Thyroid gland (tissue), 4 donors: Measurements from ENCODE around the gene CROCC2.

Source experiments
- POLR2A ChIP-seq, 2 donors: fragments of 450-650 bp; IDR thresholded peaks; one replicate each; pipeline ENCODE4 v1.6.1; 2017; ENCODE audit warnings: antibody characterized with exemption in 2 of 2, mild to moderate bottlenecking in 2 of 2, moderate library complexity in 1 of 2
- TF ChIP-seq, protein P1 (sequence below), 6 experiments: fragments of 200-600 bp in 3 of 6; fragments of 450-650 bp in 3 of 6; sonication (generic) in 3 of 6; IDR thresholded peaks; one replicate each; pipeline ENCODE4 v1.5.1; 2016 to 2019; ENCODE audit warnings: antibody characterized with exemption in 6 of 6, mild to moderate bottlenecking in 2 of 6, inconsistent platforms in 1 of 6, moderate library complexity in 1 of 6

- TF ChIP-seq, protein P1, sequence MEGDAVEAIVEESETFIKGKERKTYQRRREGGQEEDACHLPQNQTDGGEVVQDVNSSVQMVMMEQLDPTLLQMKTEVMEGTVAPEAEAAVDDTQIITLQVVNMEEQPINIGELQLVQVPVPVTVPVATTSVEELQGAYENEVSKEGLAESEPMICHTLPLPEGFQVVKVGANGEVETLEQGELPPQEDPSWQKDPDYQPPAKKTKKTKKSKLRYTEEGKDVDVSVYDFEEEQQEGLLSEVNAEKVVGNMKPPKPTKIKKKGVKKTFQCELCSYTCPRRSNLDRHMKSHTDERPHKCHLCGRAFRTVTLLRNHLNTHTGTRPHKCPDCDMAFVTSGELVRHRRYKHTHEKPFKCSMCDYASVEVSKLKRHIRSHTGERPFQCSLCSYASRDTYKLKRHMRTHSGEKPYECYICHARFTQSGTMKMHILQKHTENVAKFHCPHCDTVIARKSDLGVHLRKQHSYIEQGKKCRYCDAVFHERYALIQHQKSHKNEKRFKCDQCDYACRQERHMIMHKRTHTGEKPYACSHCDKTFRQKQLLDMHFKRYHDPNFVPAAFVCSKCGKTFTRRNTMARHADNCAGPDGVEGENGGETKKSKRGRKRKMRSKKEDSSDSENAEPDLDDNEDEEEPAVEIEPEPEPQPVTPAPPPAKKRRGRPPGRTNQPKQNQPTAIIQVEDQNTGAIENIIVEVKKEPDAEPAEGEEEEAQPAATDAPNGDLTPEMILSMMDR (IDR thresholded peaks at IDR 0.05), result no peak
- no peak for TF ChIP-seq POLR2A (IDR thresholded peaks at IDR 0.05)
Observed at GRCh38 chr2:240904216-240905175, 1.6 kb upstream of the CROCC2 start.
